GM21576 (cell line): ENCODE data around the gene KLF7.

ENCODE experiments used
- ATAC-seq: cut with Tn5 transposase; IDR thresholded peaks from one replicate; pipeline ENCODE4 v1.9.1; 2021; ENCODE audit warnings: mild to moderate bottlenecking, moderate library complexity; ENCODE audit not compliant: unreplicated experiment

The KLF7 gene

GRCh38 chr2:207101984-207102383 lies 63.8 kb downstream of the KLF7 start:
- ATAC-seq: no peak

- no peak for ATAC-seq
Observed at GRCh38 chr2:207097278-207097677, 68.5 kb downstream of the KLF7 start.

DNA sequence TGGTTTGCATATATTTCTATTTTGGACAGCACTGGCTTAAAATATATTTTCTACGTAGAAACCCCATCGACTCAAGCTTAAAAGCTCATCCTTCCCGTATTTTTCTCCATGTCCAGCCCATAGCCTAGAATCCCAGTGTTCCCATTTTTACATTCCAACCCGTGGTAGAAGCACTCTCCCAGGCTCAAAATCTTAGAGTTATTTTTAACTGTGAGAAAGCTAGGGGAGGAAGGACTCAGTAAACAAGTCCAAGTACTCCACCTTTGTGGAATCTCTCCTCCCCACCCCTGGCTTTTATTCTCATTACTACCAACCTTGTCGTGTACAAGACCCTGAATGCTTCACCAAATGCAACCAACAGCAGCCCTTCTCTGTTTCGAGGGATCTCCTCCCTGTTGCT lies 69.8 kb downstream of the KLF7 start:
- ATAC-seq: no peak

DNA sequence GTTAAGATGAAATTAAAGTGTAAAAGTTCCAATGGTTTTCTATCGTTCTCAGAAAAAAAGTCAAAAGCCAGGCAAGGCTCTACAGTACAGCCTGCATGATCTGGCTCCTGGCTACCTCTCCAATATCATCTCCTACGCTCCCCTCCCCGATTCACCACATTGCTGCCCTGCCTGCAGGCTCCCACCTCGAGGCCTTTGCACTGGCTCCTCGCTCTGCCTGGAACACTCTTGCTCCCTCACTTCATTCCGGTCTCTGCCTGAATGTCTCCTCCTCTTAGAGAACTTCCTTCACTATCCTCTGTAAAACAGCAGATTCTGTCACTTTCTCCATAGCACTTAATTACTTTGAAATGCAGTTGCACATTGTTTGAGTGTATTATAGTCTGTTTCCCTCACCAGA lies 72.5 kb downstream of the KLF7 start:
- ATAC-seq: no peak

DNA sequence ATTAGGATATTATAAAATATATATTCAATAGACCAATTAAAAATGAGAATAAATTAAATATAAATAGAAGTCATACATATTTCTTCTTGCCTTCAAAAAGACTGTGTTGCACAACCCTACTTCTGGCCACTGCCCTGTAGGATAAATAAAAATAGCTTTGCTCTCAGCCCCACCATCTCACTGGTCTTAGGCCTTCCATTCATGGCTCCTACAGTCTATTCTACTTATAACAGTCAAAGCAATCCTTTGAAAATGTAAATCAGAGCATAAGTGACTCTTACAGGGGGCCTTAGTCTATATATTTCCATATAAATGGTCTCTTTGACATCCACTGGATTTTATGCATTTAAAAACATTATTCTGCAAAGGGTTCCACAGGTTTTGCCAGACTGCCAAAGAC lies 72.9 kb downstream of the KLF7 start:
- no peak for ATAC-seq

- no peak for ATAC-seq
Observed at GRCh38 chr2:207091928-207092327, 73.8 kb downstream of the KLF7 start.

DNA sequence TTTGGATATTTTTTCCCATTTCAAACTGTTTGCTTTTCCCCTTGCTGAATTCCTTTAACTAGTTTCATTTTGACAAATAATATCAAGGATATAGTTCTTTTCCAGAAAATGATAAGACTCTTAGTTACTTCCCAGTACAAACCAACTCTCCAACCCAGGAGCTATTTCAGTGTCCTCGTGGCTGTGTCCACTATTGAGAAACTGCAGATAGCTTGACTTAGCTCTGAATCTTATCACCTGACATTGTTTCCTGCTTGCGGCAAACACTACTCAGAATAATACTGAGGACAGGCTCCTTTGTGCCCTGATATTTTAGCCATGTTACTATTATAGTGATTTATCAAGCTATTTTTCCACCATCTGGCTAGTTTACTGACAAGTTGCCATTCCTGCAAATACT lies 74.6 kb downstream of the KLF7 start:
- no peak for ATAC-seq

DNA sequence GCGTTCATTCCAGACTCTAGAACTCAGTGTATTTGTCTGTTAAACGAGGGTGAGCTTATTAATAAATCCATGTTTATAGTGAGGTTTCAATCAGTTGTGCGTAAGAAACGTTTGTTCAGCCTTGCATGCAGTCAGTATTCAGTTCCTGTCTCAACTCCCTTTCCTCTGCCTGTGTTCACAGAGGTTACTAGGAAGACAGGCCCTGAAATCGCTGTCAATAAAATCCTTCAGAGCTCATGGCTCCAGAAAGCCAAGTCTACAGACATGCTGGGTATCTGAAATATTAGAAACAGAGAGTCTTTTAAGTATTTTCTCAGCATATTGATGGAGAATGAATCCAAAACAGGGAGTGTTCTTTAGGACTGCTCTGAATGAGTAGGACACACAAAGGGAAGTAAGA lies 75.4 kb downstream of the KLF7 start:
- no peak for ATAC-seq

DNA sequence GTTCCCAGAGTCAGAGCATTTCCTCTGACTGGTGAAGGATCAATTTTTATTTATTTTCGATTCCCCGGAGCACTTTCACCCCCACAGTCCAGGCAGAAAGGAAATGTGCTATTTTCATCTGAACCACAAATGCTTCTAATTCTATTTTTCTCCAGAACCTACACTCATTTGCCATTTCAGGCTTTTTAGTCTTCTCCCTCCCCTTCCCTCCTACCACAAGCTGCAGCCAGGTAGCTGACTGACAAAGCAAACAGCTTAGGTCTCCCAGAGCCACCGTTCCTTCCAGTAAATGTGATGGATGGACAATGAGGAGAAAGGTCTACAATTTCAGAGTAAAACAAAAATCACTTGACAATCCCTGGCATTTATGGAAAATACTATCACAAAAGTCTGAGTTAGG lies 76.9 kb downstream of the KLF7 start:
- no peak for ATAC-seq

- ATAC-seq: no peak
Observed at GRCh38 chr2:207088276-207088675, 77.5 kb downstream of the KLF7 start.

GRCh38 chr2:207087046-207087902 lies 78.5 kb downstream of the KLF7 start:
- ATAC-seq: no peak

DNA sequence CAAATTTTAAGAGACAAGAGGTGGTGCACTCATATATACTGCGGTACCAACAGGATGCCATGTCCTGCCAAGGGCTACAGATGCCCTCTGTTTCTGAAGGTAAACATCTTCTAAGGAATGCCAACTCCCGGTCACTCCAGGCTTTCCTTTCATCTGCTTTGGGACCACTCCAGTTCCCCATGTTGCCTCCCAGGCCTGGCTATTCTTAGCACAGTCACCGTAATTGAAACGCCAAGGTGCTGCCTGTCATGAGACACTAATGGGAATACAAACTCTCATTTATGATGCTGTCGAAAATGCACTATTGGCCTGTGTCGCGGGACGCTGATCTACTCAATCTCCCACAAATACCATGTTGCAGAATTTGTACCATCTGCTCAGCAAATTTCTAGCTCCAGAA lies 79.6 kb downstream of the KLF7 start:
- ATAC-seq: no peak

- no peak for ATAC-seq
Observed at GRCh38 chr2:207085110-207085509, 80.6 kb downstream of the KLF7 start.

DNA sequence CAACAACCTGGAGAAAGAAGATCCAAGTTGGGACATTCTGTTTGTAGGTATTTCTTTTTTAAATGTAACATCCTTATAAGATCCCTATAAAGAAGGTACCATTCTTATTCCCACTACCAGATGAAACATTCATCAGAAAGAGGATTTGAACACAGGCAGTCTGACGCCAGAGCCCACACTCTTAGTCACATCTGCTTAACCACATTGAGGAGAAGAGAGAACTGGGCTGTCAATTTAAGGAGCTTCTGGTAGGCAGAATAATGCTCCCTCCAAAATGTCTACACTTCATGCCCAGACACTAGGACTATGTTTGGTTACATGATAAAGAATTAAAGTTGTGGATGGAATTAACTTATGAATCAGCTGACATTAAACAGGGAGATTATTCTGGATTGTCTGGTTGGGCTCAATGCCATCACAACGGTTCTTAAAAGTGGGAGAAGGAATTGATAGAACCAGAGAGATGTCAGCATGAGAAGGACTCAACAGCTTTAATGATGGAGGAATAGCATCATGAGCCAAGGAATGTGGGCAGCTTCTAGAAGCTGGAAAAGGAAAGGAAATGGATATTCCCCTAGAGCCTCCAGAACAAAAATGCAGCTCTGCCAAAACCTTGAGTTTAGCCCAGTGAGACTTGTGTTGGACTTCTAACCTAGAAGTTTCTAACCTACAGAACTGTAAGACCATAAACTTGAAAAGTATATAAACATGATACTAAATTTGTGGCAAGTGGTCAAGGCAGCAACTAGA lies 82.2 kb downstream of the KLF7 start:
- no peak for ATAC-seq

DNA sequence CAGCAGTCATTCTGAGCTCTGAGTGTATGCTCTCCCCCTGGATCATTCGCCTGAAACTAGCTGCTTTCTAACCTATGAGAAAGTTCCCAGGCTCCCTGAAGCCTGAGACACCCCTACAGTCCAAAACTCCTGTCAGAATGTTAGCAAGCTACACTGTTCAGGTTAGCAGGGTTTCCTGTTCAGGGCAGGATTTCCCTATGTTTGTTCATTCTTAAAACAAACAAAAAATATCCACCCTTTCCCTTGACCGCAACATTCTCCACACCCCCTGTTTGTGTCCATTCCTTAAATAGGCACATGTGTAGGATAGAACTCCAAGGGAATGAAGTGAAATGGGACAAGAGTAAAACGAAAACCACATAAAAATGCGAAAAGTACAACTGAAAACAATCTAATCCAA lies 83.1 kb downstream of the KLF7 start:
- no peak for ATAC-seq

- ATAC-seq: no peak
Observed at GRCh38 chr2:207078186-207078798, 87.5 kb downstream of the KLF7 start.

GRCh38 chr2:207077266-207077665 lies 88.5 kb downstream of the KLF7 start:
- no peak for ATAC-seq

DNA sequence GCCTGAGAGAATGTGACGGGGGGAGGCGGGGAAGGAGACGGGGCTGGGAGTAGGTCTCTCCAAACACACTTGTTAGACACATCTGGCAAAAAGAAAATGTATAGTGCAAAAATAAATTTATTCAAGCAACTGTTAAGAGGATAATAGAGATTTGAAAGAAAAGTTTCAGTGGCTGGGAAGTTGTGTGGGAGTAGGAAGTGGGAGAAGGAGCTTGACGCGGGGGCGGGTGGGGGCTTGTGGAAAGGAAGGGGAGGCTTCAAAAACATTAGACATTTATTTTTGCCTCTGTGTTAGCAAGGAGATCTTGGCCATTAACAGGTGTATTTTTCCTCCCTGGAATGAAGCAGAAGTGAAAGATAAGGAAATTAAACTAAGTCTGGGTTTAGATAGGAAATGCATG lies 90.3 kb downstream of the KLF7 start:
- no peak for ATAC-seq

GRCh38 chr2:207073801-207074678 lies 91.7 kb downstream of the KLF7 start:
- ATAC-seq: no peak

- ATAC-seq: no peak
Observed at GRCh38 chr2:207073412-207073800, 92.3 kb downstream of the KLF7 start.

- no peak for ATAC-seq
Observed at GRCh38 chr2:207072571-207072970, 93.2 kb downstream of the KLF7 start.
